K562 (cell line): ENCODE results near the gene FAM53C. TPM values are rescaled to one million over a fixed set of nuclear protein-coding genes. Genes with fewer than 3 reads are reported as not detected.

Experiments used
- ATAC-seq: fragments of 200-7000 bp; cut with Tn5 transposase; 3 replicates; pipeline ENCODE4 v1.9.1; 2020; ENCODE audit warnings: moderate library complexity
- BruUV-seq: library from RNA; stranded (reverse); fragments of 400-500 nt; replicated peaks from 2 replicates; lab custom pipeline; 2021; lab: Mats Ljungman, UMichigan
- CTCF ChIA-PET: fragments of 300-600 bp; formaldehyde crosslinking; extraction: SDS; loops from one replicate; lab custom pipeline; 2021; ENCODE audit warnings: low intra/inter-chr PET ratio; lab: Yijun Ruan, JAX
- POLR2A ChIA-PET: fragments of 300-600, 350-650 bp; sonication (Branson Sonifier 250); formaldehyde crosslinking; extraction: SDS; loops from one replicate; lab custom pipeline; 2021; ENCODE audit warnings: antibody characterized with exemption, inconsistent platforms; lab: Yijun Ruan, JAX
- DNase-seq, 4 experiments: peaks; one replicate each; pipeline versions ENCODE4 v3.0.0 to v3.0.0-alpha.2; 2011 to 2018; ENCODE audit warnings: low spot score in 3 of 4, mixed read lengths in 3 of 4; ENCODE audit errors: extremely low read depth in 1 of 4
- FAIRE-seq: peaks from 2 replicates; lab custom pipeline; 2011; peaks lifted over from hg19 to GRCh38; lab: Jason Lieb, UNC
- H2AFZ ChIP-seq: 2 replicates; pipeline ENCODE4 v1.6.0; 2011; ENCODE audit warnings: low read depth, low read length, control low read depth, inconsistent platforms
- H3K27ac ChIP-seq: fragments of 200-600 bp; 3 replicates; pipeline ENCODE4 v1.8.0; 2011; ENCODE audit warnings: low read depth, mild to moderate bottlenecking, control low read depth, inconsistent platforms, low read length, moderate library complexity, mixed read lengths; ENCODE audit errors: extremely low read depth
- H3K27me3 ChIP-seq, 2 experiments: fragments of 300-600 bp in 1 of 2; 2 replicates in 1 of 2; 3 replicates in 1 of 2; pipeline versions ENCODE4 v1.6.0 to v1.8.0; 2011; ENCODE audit warnings: inconsistent platforms in 2 of 2, low read length in 2 of 2, mild to moderate bottlenecking in 1 of 2, mixed read lengths in 1 of 2, moderate library complexity in 1 of 2; ENCODE audit not compliant: control insufficient read depth in 2 of 2, insufficient read depth in 2 of 2
- H3K36me3 ChIP-seq: fragments of 300-600 bp; 3 replicates; pipeline ENCODE4 v1.8.0; 2011; ENCODE audit warnings: mild to moderate bottlenecking, low read length, inconsistent platforms; ENCODE audit not compliant: control insufficient read depth, insufficient read depth
- H3K4me1 ChIP-seq, 2 experiments: fragments of 200-600 bp in 1 of 2; replicated peaks in 1 of 2; 2 replicates in 1 of 2; 3 replicates in 1 of 2; pipeline versions ENCODE4 v1.5.1 to v1.8.0; 2011; ENCODE audit warnings: inconsistent platforms in 2 of 2, low read length in 2 of 2, mild to moderate bottlenecking in 1 of 2, mixed read lengths in 1 of 2, moderate library complexity in 1 of 2; ENCODE audit not compliant: control insufficient read depth in 2 of 2, insufficient read depth in 2 of 2
- H3K4me2 ChIP-seq: 2 replicates; pipeline ENCODE4 v1.6.1; 2011; ENCODE audit warnings: low read length, control low read depth, inconsistent platforms, mixed read lengths; ENCODE audit not compliant: insufficient read depth
- H3K4me3 ChIP-seq: fragments of 200-600 bp; sonication (generic), shearing (Covaris generic); 2 replicates; pipeline ENCODE4 v1.5.1; 2016; ENCODE audit warnings: control low read depth, inconsistent platforms
- H3K79me2 ChIP-seq: fragments of 200-600 bp; 3 replicates; pipeline ENCODE4 v1.8.0; 2011; ENCODE audit warnings: low read length, inconsistent platforms; ENCODE audit not compliant: control insufficient read depth, insufficient read depth
- H3K9ac ChIP-seq, 2 experiments: 2 replicates each; pipeline versions ENCODE4 v1.6.0 to v1.6.1; 2011; ENCODE audit warnings: low read depth in 2 of 2, low read length in 2 of 2, control low read depth in 1 of 2, inconsistent platforms in 1 of 2, mild to moderate bottlenecking in 1 of 2, mixed read lengths in 1 of 2; ENCODE audit not compliant: insufficient read depth in 1 of 2
- H3K9me1 ChIP-seq: one replicate; pipeline ENCODE4 v1.6.0; 2011; ENCODE audit warnings: inconsistent platforms, mild to moderate bottlenecking, low read length, moderate library complexity; ENCODE audit not compliant: control insufficient read depth, insufficient read depth
- H3K9me3 ChIP-seq: replicated peaks from 2 replicates; pipeline ENCODE4 v1.5.1; 2011; ENCODE audit warnings: low read depth, low read length, inconsistent platforms; ENCODE audit not compliant: control insufficient read depth, insufficient read depth
- H4K20me1 ChIP-seq: replicated peaks from 2 replicates; pipeline ENCODE4 v1.6.1; 2011; ENCODE audit warnings: low read length, inconsistent platforms, mixed read lengths; ENCODE audit not compliant: control insufficient read depth, insufficient read depth
- BCOR ChIP-seq: fragments of 450-650 bp; IDR thresholded peaks from 2 replicates; pipeline ENCODE4 v1.6.1; 2016
- BRD4 ChIP-seq: fragments of 200-600 bp; sonication (generic); IDR thresholded peaks from 2 replicates; pipeline ENCODE4 v1.6.1; 2017; ENCODE audit warnings: inconsistent platforms
- CBFB ChIP-seq: sonication (generic); formaldehyde crosslinking; IDR thresholded peaks from 2 replicates; pipeline ENCODE4 v1.4.0; 2020; ENCODE audit warnings: mild to moderate bottlenecking, missing genetic modification reagents
- CEBPG ChIP-seq, 3 experiments: fragments of 200-800 bp in 1 of 3; sonication (Bioruptor generic) in 1 of 3; sonication (generic) in 1 of 3; formaldehyde crosslinking in 1 of 3; IDR thresholded peaks in 2 of 3; conservative IDR thresholded peaks in 1 of 3; 2 replicates each; pipeline versions ENCODE4 v1.6.1 to v1.8.0; 2016 to 2022; ENCODE audit warnings: missing compliant biosample characterization in 2 of 3, missing genetic modification characterization in 2 of 3, mild to moderate bottlenecking in 1 of 3, missing genetic modification reagents in 1 of 3
- COPS2 ChIP-seq: fragments of 450-650 bp; conservative IDR thresholded peaks from 2 replicates; pipeline ENCODE4 v1.6.1; 2016; ENCODE audit warnings: mild to moderate bottlenecking, moderate library complexity
- ERF ChIP-seq: fragments of 450-650 bp; formaldehyde crosslinking; IDR thresholded peaks from 2 replicates; pipeline ENCODE4 v1.4.0; 2020; ENCODE audit warnings: mild to moderate bottlenecking, mixed read lengths
- EWSR1 ChIP-seq: fragments of 450-650 bp; IDR thresholded peaks from 2 replicates; pipeline ENCODE4 v1.6.1; 2018; ENCODE audit warnings: borderline replicate concordance, mild to moderate bottlenecking, low read depth, moderate library complexity; ENCODE audit not compliant: partially characterized antibody
- GTF2A2 ChIP-seq: IDR thresholded peaks from 2 replicates; pipeline ENCODE4 v1.6.1; 2016; ENCODE audit warnings: mild to moderate bottlenecking, missing genetic modification characterization, missing compliant biosample characterization
- NCOA4 ChIP-seq: fragments of 450-650 bp; IDR thresholded peaks from 2 replicates; pipeline ENCODE4 v1.6.1; 2018; ENCODE audit warnings: mild to moderate bottlenecking; ENCODE audit not compliant: partially characterized antibody
- PTRF ChIP-seq: fragments of 450-650 bp; IDR thresholded peaks from 2 replicates; pipeline ENCODE4 v1.6.1; 2016; ENCODE audit warnings: mild to moderate bottlenecking, missing genetic modification characterization, missing compliant biosample characterization
- PTTG1 ChIP-seq: fragments of 450-650 bp; IDR thresholded peaks from 2 replicates; pipeline ENCODE4 v1.6.1; 2016; ENCODE audit warnings: low read depth, mild to moderate bottlenecking, missing genetic modification characterization, missing compliant biosample characterization
- SAP30 ChIP-seq: fragments of 200-600 bp; sonication (generic); IDR thresholded peaks from 2 replicates; pipeline ENCODE4 v1.6.1; 2012; ENCODE audit warnings: borderline replicate concordance, low read depth, mild to moderate bottlenecking, moderate library complexity, low read length, control low read depth, inconsistent platforms; ENCODE audit not compliant: insufficient read depth, poor library complexity, severe bottlenecking
- SIX5 ChIP-seq, 2 experiments: IDR thresholded peaks; 2 replicates each; pipeline ENCODE4 v1.6.1; 2011; ENCODE audit warnings: low read length in 2 of 2, borderline replicate concordance in 1 of 2, low read depth in 1 of 2, mild to moderate bottlenecking in 1 of 2, moderate library complexity in 1 of 2; ENCODE audit not compliant: insufficient read depth in 1 of 2
- TAF1 ChIP-seq: IDR thresholded peaks from 2 replicates; pipeline ENCODE4 v1.6.1; 2011; ENCODE audit warnings: mild to moderate bottlenecking, low read length, moderate library complexity; ENCODE audit not compliant: insufficient read depth, control insufficient read depth, severe bottlenecking; ENCODE audit errors: extremely low read depth
- TBP ChIP-seq: optimal IDR thresholded peaks from 2 replicates; pipeline ENCODE3; 2011; ENCODE audit warnings: low read depth, low read length, improper control_type of control experiment
- ZEB2 ChIP-seq: fragments of 450-650 bp; IDR thresholded peaks from 2 replicates; pipeline ENCODE4 v1.6.1; 2016
- WGBS: fragments of 100-300 bp; shearing (Covaris generic); methylation state at CpG from one replicate; pipeline ENCODE4 v1.1.6; 2016; ENCODE audit warnings: low coverage, mixed read lengths; ENCODE audit not compliant: insufficient coverage; ENCODE audit errors: missing lambda C conversion rate; 5-methylcytosine and 5-hydroxymethylcytosine counted together
- in situ Hi-C: fragments of 300-500 bp; cut with MboI; formaldehyde crosslinking; loops from 4 replicates; pipeline ENCODE4 v1.15.0; 2018; ENCODE audit warnings: inconsistent platforms, mixed read lengths
- intact Hi-C: fragments of 100-400 bp; cut with micrococcal nuclease; formaldehyde crosslinking; loops from 2 replicates; pipeline ENCODE4 v1.14.2; 2022
- polyA plus RNA-seq, 8 experiments: library from polyadenylated mRNA; depleted of rRNA in 4 of 8; stranded (reverse) in 5 of 8; unstranded in 3 of 8; fragments of >200 nt; fragmentation: Nextera tagmentation in 2 of 8; fragmentation: Illumina TruSeq in 1 of 8; extraction: Ambion mirVana in 2 of 8; extraction: Trizol in 1 of 8; gene quantifications; 2 replicates each; pipeline versions ENCODE4 v1.2.1 to v1.2.3, GENCODE V29; 2011 to 2014; ENCODE audit warnings: inconsistent platforms in 1 of 8, missing spikeins in 1 of 8
- total RNA-seq, 7 experiments: library from RNA; depleted of rRNA in 6 of 7; stranded (reverse); fragments of >200 nt in 6 of 7; fragmentation: Illumina TruSeq in 2 of 7; extraction: Trizol in 2 of 7; gene quantifications; 2 replicates each; pipeline versions ENCODE4 v1.2.1 to v1.2.3, GENCODE V29; 2011 to 2021; ENCODE audit warnings: low replicate concordance in 1 of 7
- TF ChIP-seq, protein P1 (sequence below): sonication (generic); formaldehyde crosslinking; IDR thresholded peaks from 2 replicates; pipeline ENCODE4 v1.9.0; 2022; ENCODE audit warnings: mild to moderate bottlenecking, missing genetic modification reagents
- TF ChIP-seq, protein P2 (sequence below): fragments of 450-650 bp; formaldehyde crosslinking; IDR thresholded peaks from 2 replicates; pipeline ENCODE4 v1.4.0; 2020; ENCODE audit warnings: mild to moderate bottlenecking

Gene FAM53C
- total and polyA plus RNA-seq, 9 of the 15 experiments (the other 6 are each of a cell fraction or from before 2014, with no cell fraction given): 9.7 to 38.5 (median 25.2) TPM

GRCh38 chr5:138336952-138337684 is 948 bp upstream of the FAM53C start:
- TSS peak; percentile 98 for BruUV-seq
- TF ChIP-seq BCOR (peak; percentile 42; the same call in 1 of the 2 replicates), NCOA4 (no peak), GTF2A2 (tag) (no peak), SAP30 (no peak), CBFB (CRISPR knock-in tag) (no peak), PTTG1 (no peak), TBP (peak; percentile 73), BRD4 (no peak), PTRF (tag) (no peak), SIX5 (IDR thresholded peaks at IDR 0.05; ENCODE audit: borderline replicate concordance in 1 of 2, insufficient read depth in 1 of 2, low read depth in 1 of 2, low read length in 2 of 2) (no peak), TAF1 (peak; percentile 72), ZEB2 (no peak; the same call in 1 of the 2 replicates), COPS2 (no peak), CEBPG (CRISPR knock-in tag; IDR thresholded peaks at IDR 0.05) (no peak), CEBPG (tag; conservative IDR thresholded peaks at IDR 0.05 in 1 of 2, IDR thresholded peaks at IDR 0.05 in 1 of 2) (peak; percentile 86 to 93), EWSR1 (no peak), ERF (CRISPR knock-in tag) (0 out of 2 replicates have a peak, but pooled peaks have one; percentile 54)
- TF ChIP-seq, protein P1, sequence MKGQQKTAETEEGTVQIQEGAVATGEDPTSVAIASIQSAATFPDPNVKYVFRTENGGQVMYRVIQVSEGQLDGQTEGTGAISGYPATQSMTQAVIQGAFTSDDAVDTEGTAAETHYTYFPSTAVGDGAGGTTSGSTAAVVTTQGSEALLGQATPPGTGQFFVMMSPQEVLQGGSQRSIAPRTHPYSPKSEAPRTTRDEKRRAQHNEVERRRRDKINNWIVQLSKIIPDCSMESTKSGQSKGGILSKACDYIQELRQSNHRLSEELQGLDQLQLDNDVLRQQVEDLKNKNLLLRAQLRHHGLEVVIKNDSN (CRISPR knock-in tag): no peak
- TF ChIP-seq, protein P2, sequence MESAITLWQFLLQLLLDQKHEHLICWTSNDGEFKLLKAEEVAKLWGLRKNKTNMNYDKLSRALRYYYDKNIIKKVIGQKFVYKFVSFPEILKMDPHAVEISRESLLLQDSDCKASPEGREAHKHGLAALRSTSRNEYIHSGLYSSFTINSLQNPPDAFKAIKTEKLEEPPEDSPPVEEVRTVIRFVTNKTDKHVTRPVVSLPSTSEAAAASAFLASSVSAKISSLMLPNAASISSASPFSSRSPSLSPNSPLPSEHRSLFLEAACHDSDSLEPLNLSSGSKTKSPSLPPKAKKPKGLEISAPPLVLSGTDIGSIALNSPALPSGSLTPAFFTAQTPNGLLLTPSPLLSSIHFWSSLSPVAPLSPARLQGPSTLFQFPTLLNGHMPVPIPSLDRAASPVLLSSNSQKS (CRISPR knock-in tag): no peak

More at GRCh38 chr5:138336952-138337684, 948 bp upstream of the FAM53C start:
- Histone ChIP-seq H3K27ac (peak overlapping the region; percentile 97), H3K9me1 (peaks cover 5% of the 10 kb centered on the region), H2AFZ (peak overlapping the region; percentile 98), H3K4me3 (peak overlapping the region; percentile 63), H4K20me1 (0 out of 2 replicates have a peak, but pooled peaks cover 7% of the 10 kb centered on the region), H3K79me2 (peaks cover 39% of the 10 kb centered on the region), H3K9me3 (no peaks in the 10 kb centered on the region), H3K36me3 (peaks cover 26% of the 10 kb centered on the region), H3K9ac (peak overlapping the region; percentile 91 to 96), H3K4me1 (peaks cover 9 to 28% of the 10 kb centered on the region in 2 experiments), H3K27me3 (no peaks in the 10 kb centered on the region), H3K4me2 (peak overlapping the region; percentile 99)
- 3% methylated on average over 11 of the region's 13 CpGs for WGBS
- ChIA-PET POLR2A (interaction anchor here (0.6 to 7.9 kb wide), 14 partner anchors 9 to 448 kb away, joined by 3 to 416 read pairs (median 4); partner anchors contain the start of genes BRD8, CDC23, KDM3B and KIF20A), CTCF (interaction anchor here (1.0 to 5.4 kb wide), 2 partner anchors 16 to 158 kb away, joined by 3 to 31 read pairs; partner anchors contain the start of genes KDM3B and KIF20A)
- DNase-seq: peak; percentile 78 to 94 (median 86)
- FAIRE-seq: peak; percentile 86
- intact Hi-C loops: no loop called here
- in situ Hi-C loops: no loop called here
- peak; percentile 61 for ATAC-seq
